ENCODE measurements around the gene KIDINS220. TPM values are rescaled to one million over a fixed set of nuclear protein-coding genes. Genes with fewer than 3 reads are reported as not detected.

Gene KIDINS220
- total RNA-seq, 1 experiment from 2014 or later: 29.3 TPM

GRCh38 chr2:8719528-8719927 lies 117.9 kb downstream of the KIDINS220 start:
- no peak overlapping the region for H3K4ac ChIP-seq (ENCODE audit: low read depth, low read length)
- H3K79me1 ChIP-seq (ENCODE audit: insufficient read depth, low read depth, low read length, poor library complexity, severe bottlenecking): no peaks in the 10 kb centered on the region
- no peak overlapping the region for H2AK5ac ChIP-seq (ENCODE audit: insufficient read length, low read length)
- H3K27ac ChIP-seq (ENCODE audit: insufficient read length, low read depth, low read length): no peak overlapping the region
- no peak overlapping the region for H3T11ph ChIP-seq (ENCODE audit: low read length)
- Mint-ChIP-seq H3K27ac (no peak overlapping the region), H3K9me3 (peaks cover 0 to 2% of the 10 kb centered on the region in 2 experiments; a peak in 1 of 5 replicates), H3K36me3 (ENCODE audit: insufficient read depth in 1 of 3, low read depth in 3 of 3) (no peaks in the 10 kb centered on the region; a peak in 1 of 7 replicates), H3K27me3 (ENCODE audit: low read depth) (no peaks in the 10 kb centered on the region), H3K4me3 (no peak overlapping the region), H3K4me1 (no peaks in the 10 kb centered on the region; a peak in 1 of 4 replicates)
- H3K4me1 ChIP-seq (ENCODE audit: insufficient read depth, low read length): no peaks in the 10 kb centered on the region
- no peak overlapping the region for H2BK12ac ChIP-seq (ENCODE audit: insufficient read length, low read depth, low read length)
- H4K5ac ChIP-seq (ENCODE audit: insufficient read length, low read depth, low read length): no peak overlapping the region
- H3K79me2 ChIP-seq (ENCODE audit: insufficient read depth, low read length): no peaks in the 10 kb centered on the region
- no peak for TF ChIP-seq CTCF (conservative IDR thresholded peaks at IDR 0.05)
- no peak overlapping the region for H2BK20ac ChIP-seq (ENCODE audit: low read depth, low read length, poor library complexity, severe bottlenecking)
- H3K56ac ChIP-seq (ENCODE audit: insufficient read length, low read depth, low read length): no peak overlapping the region
- H4K20me1 ChIP-seq (ENCODE audit: control insufficient read depth, insufficient read depth, insufficient read length): no peaks in the 10 kb centered on the region
- H3K14ac ChIP-seq (ENCODE audit: insufficient read depth, low read length): no peak overlapping the region
- no peak overlapping the region for H3K18ac ChIP-seq (ENCODE audit: insufficient read length, low read depth, low read length)
- no peaks in the 10 kb centered on the region for H3K9me3 ChIP-seq (ENCODE audit: control insufficient read depth, low read depth, low read length)
- H3K9ac ChIP-seq (ENCODE audit: extremely low read depth, insufficient read length, low read length): no peak overlapping the region
- DNase-seq: no peak
- no CpG with 5 or more reads among the region's 3 CpGs for WGBS (ENCODE audit: extremely low coverage, insufficient read length, low lambda C conversion rate)
- no peak overlapping the region for H2AFZ ChIP-seq (ENCODE audit: low read length)
- H2BK5ac ChIP-seq (ENCODE audit: insufficient read length, low read length): no peak overlapping the region
- H4K91ac ChIP-seq (ENCODE audit: insufficient read length, low read depth, low read length): no peak overlapping the region
- H3K23me2 ChIP-seq (ENCODE audit: insufficient read length, low read depth, low read length, poor library complexity, severe bottlenecking): no peaks in the 10 kb centered on the region
- no peak overlapping the region for H2BK15ac ChIP-seq (ENCODE audit: low read depth, low read length)
- no peak overlapping the region for H4K8ac ChIP-seq (replicated peaks; ENCODE audit: insufficient read length, low read depth, low read length)
- no peaks in the 10 kb centered on the region for H3K27me3 ChIP-seq (ENCODE audit: insufficient read depth, low read length)
- H2BK120ac ChIP-seq (ENCODE audit: low read depth, low read length, poor library complexity, severe bottlenecking): no peak overlapping the region
- no peak overlapping the region for H3K23ac ChIP-seq (ENCODE audit: insufficient read length, low read depth, low read length)
- H3K4me2 ChIP-seq (ENCODE audit: insufficient read depth, insufficient read length, low read length): no peak overlapping the region
